Placental pericyte (primary cell): ENCODE results near the gene DNAJC6. TPM values are rescaled to one million over a fixed set of nuclear protein-coding genes. Genes with fewer than 3 reads are reported as not detected.

ENCODE experiments used
- small RNA-seq: library from RNA; depleted of rRNA; stranded (forward); fragments of <200 nt; gene quantifications from one replicate; pipeline ENCODE3, GENCODE V24; 2012; ENCODE audit warnings: low replicate concordance
- total RNA-seq: library from RNA; depleted of rRNA; stranded (reverse); fragments of >200 nt; gene quantifications from 2 replicates; pipeline ENCODE4 v1.2.3, GENCODE V29; 2012

Gene DNAJC6
- total RNA-seq = 2.4 and 7.2 TPM in 2 replicates

DNA sequence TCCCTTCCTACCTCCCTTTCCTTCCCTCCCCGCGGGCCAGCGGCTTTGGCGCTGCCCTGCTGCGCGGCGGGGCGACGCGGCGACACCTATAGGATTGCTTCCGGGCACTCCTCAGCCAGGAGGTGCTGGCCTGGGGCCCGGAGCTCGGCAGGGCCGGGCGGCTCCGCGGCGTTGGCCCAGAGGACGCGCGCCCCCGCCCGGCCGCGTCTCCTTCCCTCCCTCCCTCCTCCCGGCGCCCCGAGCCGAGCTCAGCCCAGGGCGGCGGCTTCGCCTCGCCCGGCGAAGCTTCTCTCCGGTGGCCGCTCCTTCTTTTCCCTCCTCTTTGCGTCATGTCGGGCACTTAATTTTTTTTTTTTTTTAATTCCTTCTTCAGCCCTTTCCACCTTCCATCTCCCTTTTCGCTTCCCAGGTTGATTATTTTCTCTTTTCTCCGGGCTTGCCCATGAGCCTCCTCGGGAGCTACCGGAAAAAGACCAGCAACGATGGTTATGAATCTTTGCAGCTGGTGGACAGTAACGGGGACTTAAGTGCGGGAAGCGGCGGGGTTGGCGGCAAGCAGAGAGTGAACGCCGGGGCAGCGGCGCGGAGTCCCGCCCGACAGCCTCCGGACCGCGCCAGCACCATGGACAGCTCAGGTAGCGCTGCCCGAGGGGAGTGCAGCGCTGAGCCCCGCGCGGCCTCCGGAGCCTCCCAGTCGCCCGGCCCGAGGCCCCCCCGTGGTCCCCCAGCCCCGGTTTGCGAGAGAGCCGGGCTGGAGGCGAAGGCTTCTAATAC, at the start of gene DNAJC6:
Gene DNAJC6 (plus strand): TSS at position 240 of the 774 bp plus-strand sequence. CDS start 203 bp downstream, at position 443.

DNA sequence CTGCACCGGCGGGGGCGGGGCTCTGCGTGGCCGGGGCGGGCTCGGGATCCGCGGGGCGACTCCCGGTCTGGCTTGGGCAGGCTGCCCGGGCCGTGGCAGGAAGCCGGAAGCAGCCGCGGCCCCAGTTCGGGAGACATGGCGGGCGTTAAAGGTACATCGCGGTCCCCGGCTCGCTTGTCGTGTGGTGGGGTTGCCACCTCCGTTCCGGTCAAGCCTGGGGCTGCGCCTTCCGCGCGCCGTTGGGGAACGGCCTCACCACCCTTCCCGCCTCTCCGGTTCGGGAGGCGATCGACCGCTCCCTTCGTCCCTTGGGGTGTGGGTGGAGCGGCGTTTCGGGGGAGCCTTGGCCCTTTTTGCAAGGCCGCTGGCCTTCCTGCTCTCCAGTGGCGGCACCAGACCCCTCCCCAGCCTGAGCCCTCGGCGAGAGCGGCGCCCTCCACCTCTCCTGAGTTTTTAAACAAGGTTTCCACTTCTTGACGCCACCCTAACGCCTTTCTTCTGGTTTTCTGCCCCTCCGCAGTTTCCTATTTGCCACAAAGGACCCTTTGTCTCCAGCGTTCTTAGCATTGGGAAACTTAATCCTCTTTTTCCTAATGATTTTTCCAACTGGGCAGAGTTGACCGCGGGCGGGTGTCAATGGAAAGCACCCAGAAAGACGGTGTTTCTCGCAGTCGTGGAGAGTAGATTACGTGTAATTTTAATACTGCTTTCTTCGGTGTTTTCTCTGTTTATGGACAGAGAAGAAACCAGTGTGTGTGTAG, 111.4 kb downstream of the DNAJC6 start, which contains the start of the genes LEPR and LEPROT:
Gene LEPR (plus strand): TSS at position 79 of the 761 bp plus-strand sequence. CDS start 144,898 bp downstream, outside the sequence.
Gene LEPROT (plus strand): TSS at position 79 of the 761 bp plus-strand sequence. CDS start 57 bp downstream, at position 136.

Small RNA genes within 50 kb of the gene (small RNA-seq; reads per million reads assigned to genes)
- gene COX6CP13 = not detected
- 0.13 reads per million for gene RNU2-15P

Other genes starting within 250 kb of the DNAJC6 start
- 0.88 and 1.7 TPM in 2 replicates for gene AK4, start 161.3 kb upstream of the DNAJC6 start, total RNA-seq
- gene LEPR, start 111.1 kb downstream of the DNAJC6 start, total RNA-seq = 5.5 and 54.3 TPM in 2 replicates
- gene LEPROT, start 111.1 kb downstream of the DNAJC6 start, total RNA-seq = 38.1 and 66.9 TPM in 2 replicates